Mesodermal cell (in vitro differentiated cells): ENCODE data around the gene PLCB4.

ENCODE experiments used
- H3K27ac ChIP-seq: 2 replicates; pipeline ENCODE4 v1.7.0; 2013; ENCODE audit warnings: mild to moderate bottlenecking, low read depth, low read length, moderate library complexity; ENCODE audit not compliant: severe bottlenecking
- H3K36me3 ChIP-seq: 2 replicates; pipeline ENCODE4 v1.7.1; 2013; ENCODE audit warnings: mild to moderate bottlenecking, low read length, moderate library complexity; ENCODE audit not compliant: control insufficient read depth, insufficient read depth
- H3K4me1 ChIP-seq: one replicate; pipeline ENCODE4 v1.7.1; 2013; ENCODE audit warnings: mild to moderate bottlenecking, low read length; ENCODE audit not compliant: insufficient read depth, control insufficient read depth, poor library complexity, severe bottlenecking
- H3K4me3 ChIP-seq: 2 replicates; pipeline ENCODE4 v1.7.0; 2013; ENCODE audit warnings: low read length, control low read depth, mild to moderate bottlenecking; ENCODE audit not compliant: insufficient read depth, poor library complexity, severe bottlenecking; ENCODE audit errors: extremely low read depth
- H3K9me3 ChIP-seq: 2 replicates; pipeline ENCODE4 v1.7.1; 2013; ENCODE audit warnings: mild to moderate bottlenecking, low read length, moderate library complexity; ENCODE audit not compliant: control insufficient read depth
- WGBS, 2 experiments: methylation state at CpG; one replicate each; pipeline ENCODE4 v1.1.5; 2013; ENCODE audit warnings: missing lambda C conversion rate in 2 of 2; ENCODE audit not compliant: insufficient coverage in 2 of 2; 5-methylcytosine and 5-hydroxymethylcytosine counted together

Gene PLCB4

DNA sequence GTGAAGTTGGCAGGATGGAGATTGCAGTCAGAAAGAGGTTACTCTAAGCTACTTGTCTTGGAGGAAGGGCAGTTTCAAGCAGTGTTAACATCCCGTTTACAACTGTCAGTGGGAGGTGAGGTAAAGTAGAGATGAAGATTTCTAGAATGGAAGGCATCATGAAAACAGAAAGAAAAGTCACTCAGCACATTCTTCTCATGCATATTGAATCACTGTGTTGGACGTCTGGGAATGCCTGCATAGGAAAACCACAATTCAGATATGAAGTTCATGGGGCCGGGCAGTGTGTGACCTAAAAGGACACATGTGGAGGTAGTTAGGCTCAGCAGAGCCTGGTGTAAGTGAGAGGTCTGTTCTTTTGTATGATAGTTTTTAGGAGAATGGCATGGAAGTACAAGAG is 372.0 kb downstream of the PLCB4 start:
- H3K4me3 ChIP-seq = no peak overlapping the region
- H3K9me3 ChIP-seq = peaks cover 4% of the 10 kb centered on the region
- WGBS, 2 experiments = 83 to 93% methylated on average over 2 of the region's 3 CpGs
- peaks cover 50% of the 10 kb centered on the region for H3K36me3 ChIP-seq
- no peak overlapping the region for H3K27ac ChIP-seq
- H3K4me1 ChIP-seq = no peaks in the 10 kb centered on the region

DNA sequence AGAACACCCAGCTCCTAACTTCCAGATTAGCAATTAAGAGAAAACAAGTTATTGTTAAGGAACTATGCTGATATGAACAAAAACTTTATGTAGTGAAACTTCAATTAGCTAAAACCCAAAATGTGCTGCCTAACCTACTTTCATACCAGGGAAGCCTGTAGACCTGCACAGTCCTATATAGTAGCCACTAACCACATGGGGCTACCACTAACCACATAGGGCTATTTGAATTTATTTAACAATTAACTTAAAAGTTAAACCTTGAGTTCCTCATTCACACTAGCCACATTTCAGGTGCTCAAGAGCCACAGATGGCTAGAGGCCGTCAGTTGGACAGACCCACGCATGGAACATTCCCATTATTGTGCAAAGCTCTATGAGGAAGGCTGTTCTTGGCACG is 373.1 kb downstream of the PLCB4 start:
- peaks cover 47% of the 10 kb centered on the region for H3K36me3 ChIP-seq
- WGBS, 2 experiments = 100% methylated on average over 2 of the region's 3 CpGs; no CpG with 5 or more reads in 1 of the 2 experiments

DNA sequence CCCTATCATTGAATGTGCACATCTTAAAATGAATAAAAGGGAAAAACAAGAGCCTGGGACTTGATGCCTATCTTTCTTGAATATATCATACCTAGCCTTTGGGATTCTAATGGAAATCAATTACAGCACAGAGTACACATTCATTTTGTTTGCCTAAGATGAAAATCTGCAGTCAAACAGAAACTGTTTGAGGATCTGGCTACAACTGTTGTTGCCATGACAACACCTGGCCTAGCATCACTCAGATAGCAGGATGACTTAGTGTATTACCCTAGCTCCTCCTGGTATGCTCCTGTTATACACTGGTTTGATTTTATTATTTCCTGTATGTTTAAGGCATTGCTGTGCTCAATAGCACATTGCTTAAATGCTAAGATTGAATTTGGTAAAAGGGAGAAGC is 374.0 kb downstream of the PLCB4 start:
- Histone ChIP-seq H3K27ac (no peak overlapping the region), H3K4me3 (no peak overlapping the region), H3K36me3 (peaks cover 38% of the 10 kb centered on the region), H3K9me3 (peaks cover 4% of the 10 kb centered on the region), H3K4me1 (no peaks in the 10 kb centered on the region)

More for the DNA sequence above, 373.1 kb downstream of the PLCB4 start:
- no peak overlapping the region for H3K27ac ChIP-seq
- no peaks in the 10 kb centered on the region for H3K4me1 ChIP-seq
- H3K9me3 ChIP-seq = peaks cover 4% of the 10 kb centered on the region
- H3K4me3 ChIP-seq = no peak overlapping the region

DNA sequence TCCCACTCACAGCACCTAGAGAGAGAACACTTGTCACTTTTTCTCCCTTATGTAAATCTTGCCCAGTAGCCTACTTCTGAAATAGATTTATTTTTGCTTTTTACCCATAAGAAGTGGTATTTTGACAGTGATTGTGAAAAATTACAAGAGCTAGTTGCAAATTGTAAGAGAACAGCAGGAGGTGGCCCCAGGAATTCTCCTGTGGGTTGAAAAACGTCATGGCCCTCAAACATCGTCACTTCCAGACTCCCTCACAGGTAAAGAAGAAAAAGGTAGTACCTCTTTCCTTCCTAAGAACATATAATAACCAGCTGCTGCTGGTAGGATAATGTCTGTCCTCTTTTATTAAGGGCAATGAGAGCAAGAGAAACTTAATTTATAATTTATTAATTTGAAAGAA is 376.0 kb downstream of the PLCB4 start:
- H3K27ac ChIP-seq = no peak overlapping the region
- 80% methylated on average over 1 of the region's 2 CpGs; no CpG with 5 or more reads in 1 of the 2 experiments for WGBS, 2 experiments
- peaks cover 3% of the 10 kb centered on the region for H3K9me3 ChIP-seq
- H3K4me3 ChIP-seq = no peak overlapping the region
- no peaks in the 10 kb centered on the region for H3K4me1 ChIP-seq
- peaks cover 25% of the 10 kb centered on the region for H3K36me3 ChIP-seq

DNA sequence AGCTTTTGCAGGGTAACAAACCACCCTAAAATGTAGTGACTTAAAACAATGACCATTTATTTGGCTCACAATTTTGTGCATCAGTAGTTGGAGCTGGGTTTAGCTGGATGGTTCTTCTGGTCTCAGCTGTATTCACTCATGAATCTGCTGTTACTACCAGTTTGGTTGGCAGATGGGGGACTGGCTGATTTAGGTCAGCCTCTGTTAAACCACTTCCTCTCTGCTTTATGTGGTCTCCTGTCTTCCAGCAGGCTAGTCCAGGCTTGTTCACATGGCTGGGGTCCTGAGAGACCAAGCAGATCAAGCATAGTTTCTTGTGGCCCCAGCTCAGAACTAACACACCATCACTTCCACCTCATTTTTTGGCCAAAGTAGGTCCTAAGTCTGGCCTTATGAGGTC is 378.3 kb downstream of the PLCB4 start:
- H3K9me3 ChIP-seq = peaks cover 3% of the 10 kb centered on the region
- no peak overlapping the region for H3K4me3 ChIP-seq
- no peak overlapping the region for H3K27ac ChIP-seq
- no peaks in the 10 kb centered on the region for H3K4me1 ChIP-seq
- peaks cover 19% of the 10 kb centered on the region for H3K36me3 ChIP-seq

DNA sequence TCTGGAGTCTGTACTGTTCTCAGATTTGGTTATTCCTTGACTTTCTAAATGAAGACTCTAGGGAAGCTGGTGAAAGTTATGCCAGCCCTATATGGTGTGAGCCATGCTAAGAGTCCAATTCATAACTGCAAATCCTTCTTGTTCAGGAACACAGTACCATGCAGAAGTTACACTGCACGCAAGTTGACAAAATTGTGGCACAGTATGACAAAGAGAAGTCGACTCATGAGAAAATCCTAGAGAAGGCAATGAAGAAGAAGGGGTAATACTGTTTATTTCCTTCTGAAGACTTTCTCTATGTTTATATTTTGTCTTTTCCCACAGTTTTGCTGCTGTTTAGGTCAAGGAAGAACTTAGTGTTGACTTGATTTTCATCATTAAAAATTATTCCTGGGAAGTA is 384.3 kb downstream of the PLCB4 start:
- Histone ChIP-seq H3K4me3 (no peak overlapping the region), H3K9me3 (peaks cover under 1% of the 10 kb centered on the region), H3K27ac (no peak overlapping the region), H3K36me3 (peaks cover 24% of the 10 kb centered on the region), H3K4me1 (no peaks in the 10 kb centered on the region)
- WGBS, 2 experiments = 100% methylated on average over 2 of the region's 2 CpGs; no CpG with 5 or more reads in 1 of the 2 experiments

DNA sequence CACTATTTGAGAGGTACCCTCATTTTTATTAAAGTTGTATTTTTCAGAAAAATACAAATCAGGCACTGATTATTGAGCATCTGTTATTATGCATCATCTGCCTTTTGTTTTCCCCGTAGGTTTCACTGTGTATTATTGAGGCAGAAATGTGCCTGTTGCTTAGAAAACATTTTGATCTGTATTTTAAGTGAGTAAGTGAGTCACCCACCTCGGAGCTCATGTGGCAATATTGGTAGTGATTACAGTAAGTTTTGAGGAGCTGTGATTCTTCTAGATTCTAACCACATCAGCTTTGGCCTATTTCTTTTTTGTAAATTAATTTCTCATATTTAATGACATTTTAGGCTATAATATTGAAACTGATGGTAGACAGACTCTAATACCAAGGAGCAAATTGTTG is 385.9 kb downstream of the PLCB4 start:
- Histone ChIP-seq H3K27ac (no peak overlapping the region), H3K4me1 (no peaks in the 10 kb centered on the region), H3K4me3 (no peak overlapping the region), H3K36me3 (peaks cover 27% of the 10 kb centered on the region), H3K9me3 (no peaks in the 10 kb centered on the region)
- WGBS, 2 experiments = 100% methylated on average over 1 of the region's 2 CpGs; no CpG with 5 or more reads in 1 of the 2 experiments

DNA sequence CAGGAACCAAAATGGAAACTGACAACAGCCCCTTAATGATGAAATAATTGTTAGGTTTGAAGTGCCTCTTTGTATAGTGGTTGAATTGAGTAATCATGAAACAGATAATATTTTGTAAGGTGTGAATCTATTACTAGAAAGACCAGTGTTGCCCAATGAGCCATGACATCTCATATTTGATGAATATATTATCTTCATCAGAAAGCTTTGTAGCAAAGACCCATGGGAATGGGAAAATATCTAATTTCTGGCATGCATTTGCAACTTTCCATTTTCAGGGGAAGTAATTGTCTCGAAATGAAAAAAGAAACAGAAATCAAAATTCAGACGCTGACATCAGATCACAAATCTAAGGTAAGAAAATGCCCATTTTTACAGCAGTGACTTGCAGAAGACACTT is 388.2 kb downstream of the PLCB4 start:
- H3K9me3 ChIP-seq = no peaks in the 10 kb centered on the region
- H3K4me3 ChIP-seq = no peak overlapping the region
- H3K36me3 ChIP-seq = peaks cover 38% of the 10 kb centered on the region
- no peaks in the 10 kb centered on the region for H3K4me1 ChIP-seq
- 83% methylated on average over 2 of the region's 2 CpGs; no CpG with 5 or more reads in 1 of the 2 experiments for WGBS, 2 experiments
- H3K27ac ChIP-seq = no peak overlapping the region

DNA sequence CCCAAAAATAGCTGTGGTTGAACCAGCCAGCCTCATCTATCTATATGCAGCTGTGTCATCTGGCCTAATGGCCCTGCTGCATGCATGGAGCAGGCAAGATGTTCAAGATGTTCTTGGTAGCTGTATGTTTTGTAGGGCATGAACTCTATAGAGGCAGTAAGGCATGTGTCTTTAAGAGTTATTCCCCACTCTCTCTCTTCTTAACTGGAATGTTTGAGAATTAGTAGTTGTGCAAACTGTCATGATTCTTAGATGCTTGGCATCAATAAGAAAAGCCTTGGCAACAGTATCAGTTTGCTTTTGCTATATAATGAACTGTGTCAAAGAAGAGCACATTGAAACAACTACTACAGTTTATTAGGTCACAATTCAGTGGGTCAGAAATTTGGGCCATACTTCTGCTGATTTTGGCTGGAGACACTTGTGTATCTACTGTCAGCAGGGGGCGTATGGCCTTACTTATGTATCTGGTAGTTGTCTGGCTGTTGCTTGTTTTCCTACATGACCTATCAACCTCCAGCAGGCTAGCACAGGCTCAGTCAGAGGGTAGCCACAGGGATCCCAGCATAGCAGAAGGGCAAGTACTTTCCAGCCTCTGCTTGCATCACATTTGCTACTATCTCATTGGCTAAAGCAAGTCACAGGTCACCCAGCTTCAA is 389.4 kb downstream of the PLCB4 start:
- no peak overlapping the region for H3K4me3 ChIP-seq
- peaks cover 40% of the 10 kb centered on the region for H3K36me3 ChIP-seq
- H3K27ac ChIP-seq = no peak overlapping the region
- H3K9me3 ChIP-seq = no peaks in the 10 kb centered on the region
- 60% methylated on average over 1 of the region's 1 CpG; no CpG with 5 or more reads in 1 of the 2 experiments for WGBS, 2 experiments
- H3K4me1 ChIP-seq = no peaks in the 10 kb centered on the region

DNA sequence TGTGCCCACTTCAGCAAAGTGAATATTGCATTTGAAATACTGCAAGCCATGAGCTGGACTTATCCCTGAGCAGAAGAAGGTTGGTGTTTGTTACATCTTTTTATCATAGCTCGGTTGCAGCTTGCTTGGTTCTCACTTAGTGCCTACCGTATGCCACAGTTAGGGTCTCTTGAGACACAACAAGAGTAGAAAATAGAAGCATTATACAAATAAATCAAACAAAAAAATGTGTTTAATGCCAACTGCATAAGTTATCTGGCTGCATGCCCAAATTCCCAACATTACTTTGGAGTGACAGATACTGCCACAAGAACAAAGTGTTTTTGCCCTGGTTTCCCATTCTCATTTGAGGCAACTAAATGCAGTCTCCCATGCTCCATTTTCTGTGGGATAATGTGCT is 391.6 kb downstream of the PLCB4 start:
- Histone ChIP-seq H3K36me3 (peaks cover 31% of the 10 kb centered on the region), H3K27ac (no peak overlapping the region), H3K4me3 (no peak overlapping the region), H3K9me3 (no peaks in the 10 kb centered on the region), H3K4me1 (no peaks in the 10 kb centered on the region)
- 100% methylated on average over 1 of the region's 2 CpGs; no CpG with 5 or more reads in 1 of the 2 experiments for WGBS, 2 experiments

DNA sequence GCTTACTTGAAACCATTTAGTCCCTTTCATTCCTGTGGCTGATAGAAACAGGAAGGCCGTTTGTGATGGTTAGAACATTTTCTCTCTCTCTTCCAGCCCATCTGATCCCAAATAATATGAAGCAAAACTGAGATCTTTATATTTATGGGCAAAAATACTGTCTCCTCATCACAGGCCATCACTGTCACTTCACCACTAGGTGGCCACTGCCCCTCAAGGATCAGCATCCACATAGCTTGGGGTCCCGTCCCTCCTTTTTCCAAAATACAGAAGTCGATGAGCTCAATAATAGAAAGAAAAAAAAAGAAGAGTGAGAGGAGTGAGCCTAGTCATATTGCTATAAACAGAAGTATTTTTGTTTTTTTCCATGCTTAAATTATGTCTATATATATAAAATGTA is 399.1 kb downstream of the PLCB4 start:
- no peaks in the 10 kb centered on the region for H3K9me3 ChIP-seq
- no peak overlapping the region for H3K27ac ChIP-seq
- no peaks in the 10 kb centered on the region for H3K36me3 ChIP-seq
- H3K4me1 ChIP-seq = no peaks in the 10 kb centered on the region
- H3K4me3 ChIP-seq = no peak overlapping the region
- no CpG with 5 or more reads among the region's 3 CpGs for WGBS, 2 experiments
